Medulla oblongata (tissue), 1 donor: Measurements from ENCODE around the gene CAV1.
A peak's percentile ranks its signal among the peaks of the same experiment; 100 is the strongest.

Source experiments
- DNase-seq: peaks from one replicate; pipeline ENCODE4 v3.0.0-alpha.2; 2015; ENCODE audit errors: extremely low spot score

CAV1 gene

DNA sequence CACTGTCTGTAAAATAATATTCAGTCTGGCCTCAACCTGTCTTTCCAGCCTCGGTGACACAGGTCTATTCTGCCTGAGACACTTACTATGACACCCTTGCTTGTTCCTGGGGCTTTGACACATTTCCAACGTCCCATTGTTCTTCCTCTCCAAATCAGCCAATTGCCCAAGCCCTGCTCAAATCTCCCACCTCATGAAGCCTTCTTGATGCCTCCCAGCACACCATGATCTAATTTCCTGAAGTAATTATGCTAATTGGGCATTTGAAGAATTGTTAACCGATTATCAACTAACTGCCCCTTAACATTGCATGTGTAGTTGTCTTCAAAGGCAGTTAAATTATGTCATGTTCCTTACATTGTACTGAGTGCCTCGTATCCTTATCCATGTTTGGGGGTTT lies 33.1 kb downstream of the CAV1 start:
- no peak for DNase-seq

DNA sequence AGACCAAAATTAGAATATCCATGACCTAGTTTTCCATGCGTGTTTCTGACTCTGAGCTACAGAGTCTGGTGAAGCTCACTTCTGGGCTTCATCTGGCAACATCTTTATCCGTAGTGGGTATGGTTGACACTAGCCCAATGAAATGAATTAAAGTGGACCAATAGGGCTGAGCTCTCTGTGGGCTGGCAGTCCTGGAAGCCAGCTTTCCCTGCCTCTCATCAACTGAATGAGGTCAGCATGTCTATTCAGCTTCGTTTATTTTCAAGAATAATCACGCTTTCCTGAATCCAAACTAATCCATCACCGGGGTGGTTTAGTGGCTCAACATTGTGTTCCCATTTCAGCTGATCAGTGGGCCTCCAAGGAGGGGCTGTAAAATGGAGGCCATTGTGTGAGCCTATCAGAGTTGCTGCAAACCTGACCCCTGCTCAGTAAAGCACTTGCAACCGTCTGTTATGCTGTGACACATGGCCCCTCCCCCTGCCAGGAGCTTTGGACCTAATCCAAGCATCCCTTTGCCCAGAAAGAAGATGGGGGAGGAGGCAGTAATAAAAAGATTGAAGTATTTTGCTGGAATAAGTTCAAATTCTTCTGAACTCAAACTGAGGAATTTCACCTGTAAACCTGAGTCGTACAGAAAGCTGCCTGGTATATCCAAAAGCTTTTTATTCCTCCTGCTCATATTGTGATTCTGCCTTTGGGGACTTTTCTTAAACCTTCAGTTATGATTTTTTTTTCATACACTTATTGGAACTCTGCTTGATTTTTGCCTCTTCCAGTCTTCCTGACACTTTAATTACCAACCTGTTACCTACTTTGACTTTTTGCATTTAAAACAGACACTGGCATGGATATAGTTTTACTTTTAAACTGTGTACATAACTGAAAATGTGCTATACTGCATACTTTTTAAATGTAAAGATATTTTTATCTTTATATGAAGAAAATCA lies 35.5 kb downstream of the CAV1 start:
- no peak for DNase-seq

DNA sequence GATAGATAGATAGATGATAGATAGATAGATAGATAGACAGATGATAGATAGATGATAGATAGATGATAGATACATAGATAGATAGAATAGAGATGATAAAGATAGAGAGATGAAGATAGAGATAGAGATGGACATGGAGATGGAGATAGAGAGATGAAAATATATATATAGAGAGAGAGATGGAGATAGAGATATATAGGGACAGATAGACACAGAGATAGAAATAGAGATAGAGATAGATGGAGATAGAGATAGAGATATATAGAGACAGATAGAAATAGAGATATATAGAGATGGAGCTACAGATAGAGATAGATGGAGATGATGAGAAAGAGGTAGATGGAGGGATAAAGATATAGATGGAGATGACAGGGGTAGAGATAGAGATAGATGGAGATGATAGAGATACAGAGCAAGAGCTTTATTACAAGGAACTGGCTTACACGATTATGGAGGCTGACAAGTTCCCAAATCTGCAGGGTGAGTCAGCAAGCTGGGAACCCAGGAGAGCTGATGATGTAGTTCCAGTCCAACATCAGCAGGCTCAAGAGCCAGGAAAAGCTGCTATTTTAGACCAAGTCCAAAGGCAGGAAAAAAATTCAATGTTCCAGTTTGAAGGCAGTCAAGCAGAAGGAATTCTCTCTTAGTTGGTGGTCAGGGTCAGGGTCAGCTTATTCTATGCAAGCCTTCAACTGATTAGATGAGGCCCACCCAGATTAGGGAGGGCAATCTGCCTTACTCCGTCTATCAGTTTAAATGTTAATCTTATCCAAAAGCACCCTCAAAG lies 37.1 kb downstream of the CAV1 start:
- DNase-seq: no peak

DNA sequence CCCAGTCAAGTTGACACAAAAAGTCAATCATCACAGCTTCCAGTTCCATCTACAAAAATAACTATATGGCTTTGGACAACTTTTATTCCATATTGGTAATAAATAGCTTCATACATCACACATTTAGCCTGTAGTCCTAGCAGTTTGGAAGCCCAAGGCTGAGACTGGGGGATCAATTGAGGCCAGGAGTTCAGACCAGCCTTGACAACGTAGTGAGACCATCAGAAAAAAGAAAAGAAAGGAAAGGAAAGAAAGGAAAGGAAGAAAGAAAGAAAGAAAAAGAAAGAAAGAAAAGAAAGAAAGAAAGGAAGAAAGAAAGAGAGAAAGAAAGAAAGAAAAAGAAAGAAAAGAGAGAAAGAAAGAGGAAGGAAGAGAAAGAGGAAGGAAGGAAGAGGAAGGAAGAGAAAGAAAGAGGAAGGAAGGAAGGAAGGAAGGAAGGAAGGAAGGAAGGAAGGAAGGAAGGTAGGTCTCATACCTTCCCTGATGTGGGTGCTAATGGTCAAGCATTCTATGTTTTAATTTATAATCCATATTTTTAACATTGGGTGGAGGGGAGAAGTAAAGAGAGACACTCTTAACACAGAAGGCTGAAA lies 37.8 kb downstream of the CAV1 start:
- DNase-seq: no peak

DNA sequence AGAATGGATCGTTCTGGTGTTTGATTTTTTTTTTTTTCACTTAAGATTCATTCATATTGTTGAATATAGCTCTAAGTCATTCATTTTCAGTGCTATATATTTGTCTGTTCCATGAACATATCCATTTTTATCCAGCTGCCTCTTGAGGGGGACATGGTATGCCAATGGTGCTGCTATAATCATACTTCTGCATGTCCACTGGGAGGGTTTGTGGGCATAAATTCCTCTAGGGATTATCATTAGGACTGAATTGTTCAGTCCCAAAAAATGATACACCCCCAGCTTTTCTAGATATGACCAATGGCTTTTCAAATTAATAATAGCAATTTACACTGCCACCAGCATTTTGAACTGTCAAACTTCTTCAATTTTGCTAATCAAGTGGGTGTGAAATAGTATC lies 41.1 kb downstream of the CAV1 start:
- DNase-seq: no peak

DNA sequence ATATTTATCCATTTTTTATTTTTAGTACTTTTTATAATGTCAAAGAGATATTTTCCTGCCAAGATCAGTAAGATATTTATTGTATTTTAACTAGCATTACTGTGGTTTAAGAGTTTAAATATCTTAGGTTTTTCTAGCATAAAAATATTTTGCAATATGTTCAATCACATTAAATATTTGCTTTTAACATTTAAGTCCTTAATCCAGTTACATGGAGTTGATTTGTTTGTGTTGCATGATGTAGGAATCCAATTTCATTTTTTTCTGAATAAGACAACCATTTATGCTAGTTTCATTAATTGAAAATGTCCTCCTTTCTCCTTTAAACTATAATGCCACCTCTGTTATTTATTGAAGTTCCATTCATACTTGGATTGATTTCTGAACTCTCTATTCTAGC lies 41.8 kb downstream of the CAV1 start:
- DNase-seq: no peak

DNA sequence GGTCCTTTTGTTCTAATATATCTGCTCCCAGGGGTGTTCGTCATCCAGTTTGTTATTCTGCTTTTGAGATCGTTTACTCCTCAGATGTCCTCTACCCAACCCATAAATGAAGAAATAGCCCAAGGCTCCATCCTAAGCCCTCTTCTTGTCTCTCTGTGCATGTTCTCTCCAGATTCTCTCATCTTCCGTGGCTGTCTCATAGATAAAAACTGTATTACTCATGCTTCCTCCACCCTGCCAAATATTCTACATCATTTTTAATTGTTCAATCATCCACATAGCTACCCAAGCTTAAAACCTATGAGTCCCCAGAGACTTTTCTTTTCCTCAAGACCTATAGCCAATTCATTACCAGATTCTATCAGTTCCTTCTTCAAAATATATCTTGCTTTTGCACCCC lies 44.9 kb downstream of the CAV1 start:
- no peak for DNase-seq

DNA sequence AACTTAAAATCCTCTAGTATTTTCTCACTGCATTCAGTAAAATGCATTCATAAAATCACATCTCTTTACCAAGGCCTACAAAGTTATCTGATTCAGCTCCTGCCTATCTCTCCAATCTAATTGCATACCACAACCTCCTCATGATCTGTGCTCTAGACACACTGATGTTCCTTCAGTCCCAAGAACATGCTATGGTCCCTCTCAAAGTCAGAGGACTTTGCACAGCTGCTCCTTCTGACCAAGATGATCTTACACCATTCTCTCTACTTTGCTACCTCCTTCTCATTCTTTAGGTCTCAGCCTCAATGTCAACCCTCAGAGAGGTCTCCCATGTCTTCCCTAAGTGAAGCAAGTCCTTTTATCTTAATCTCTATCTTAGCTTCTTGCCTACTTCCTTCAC lies 45.5 kb downstream of the CAV1 start:
- no peak for DNase-seq

DNA sequence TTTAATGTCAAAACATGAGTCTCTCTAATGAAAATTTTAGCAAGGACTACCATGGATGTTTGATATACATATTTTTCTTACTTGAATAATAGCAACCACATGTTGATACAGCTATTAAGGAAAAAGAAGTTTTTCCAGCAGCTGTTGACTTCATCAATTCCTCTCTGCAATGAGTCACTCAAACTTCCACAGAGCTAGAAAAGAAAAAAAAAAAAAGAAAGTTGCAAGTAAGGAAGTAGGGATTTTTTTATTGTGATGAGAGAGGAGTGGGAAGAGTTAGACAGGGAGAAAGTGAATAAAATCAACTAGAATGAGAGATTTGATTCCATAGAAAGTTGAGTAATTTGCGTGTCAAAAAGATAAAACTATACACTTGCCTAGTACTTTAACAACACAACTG lies 46.2 kb downstream of the CAV1 start:
- DNase-seq: no peak

DNA sequence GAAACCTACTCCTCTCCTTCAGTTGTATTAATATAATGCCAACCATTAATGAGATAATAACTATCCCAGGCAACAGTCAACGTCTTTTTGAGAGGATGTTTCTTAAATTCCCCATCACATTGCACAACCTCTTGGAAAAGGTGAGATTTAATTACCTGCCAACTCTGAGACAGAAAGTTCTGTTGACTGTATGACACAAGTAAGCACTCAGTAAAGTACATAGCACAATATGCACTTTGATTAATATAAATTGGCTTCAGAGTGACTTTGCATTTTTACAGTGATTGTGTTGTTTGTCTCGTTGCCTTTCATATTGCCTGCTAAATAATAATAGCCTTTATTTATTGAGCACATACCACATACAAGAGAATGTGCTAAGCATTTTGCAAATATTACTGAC lies 46.7 kb downstream of the CAV1 start:
- DNase-seq: no peak

DNA sequence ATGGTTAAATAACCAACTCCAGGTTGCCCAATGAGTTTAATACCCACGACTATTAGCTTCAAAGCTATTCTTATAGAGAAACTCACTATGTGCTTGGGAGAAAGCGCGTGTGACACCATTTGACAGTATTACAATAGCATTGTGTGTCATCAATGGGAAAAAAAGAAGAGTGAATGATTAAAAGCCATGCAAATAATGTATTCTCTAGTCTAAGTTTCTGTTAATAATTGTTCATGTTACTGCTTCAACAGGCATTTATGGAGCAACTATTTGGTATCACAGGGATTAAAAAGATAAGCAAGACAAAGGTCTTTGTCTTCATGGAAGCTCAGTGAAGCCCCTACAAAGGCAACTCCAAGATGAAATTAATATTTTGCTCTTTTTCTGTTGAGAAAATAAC lies 47.2 kb downstream of the CAV1 start:
- DNase-seq: no peak

DNA sequence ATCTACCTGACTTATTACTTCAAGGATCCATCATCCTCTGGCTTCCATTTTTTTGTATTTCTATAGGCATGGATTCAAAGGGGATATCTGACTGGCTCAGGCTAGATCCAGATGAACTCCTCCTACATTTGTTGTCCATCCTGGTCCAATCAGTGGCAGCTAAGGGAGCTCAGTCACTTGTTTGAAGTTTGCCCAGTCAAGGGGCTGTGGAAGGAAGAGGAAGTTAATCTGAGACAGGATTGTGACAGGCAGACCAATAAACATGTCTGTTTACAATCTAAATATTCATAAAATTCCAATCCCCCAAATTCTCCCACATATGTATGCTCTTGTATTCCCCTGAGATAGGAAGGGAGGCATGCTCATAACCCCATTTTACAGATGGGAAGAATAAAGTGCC lies 48.7 kb downstream of the CAV1 start:
- DNase-seq: peak; percentile 18

DNA sequence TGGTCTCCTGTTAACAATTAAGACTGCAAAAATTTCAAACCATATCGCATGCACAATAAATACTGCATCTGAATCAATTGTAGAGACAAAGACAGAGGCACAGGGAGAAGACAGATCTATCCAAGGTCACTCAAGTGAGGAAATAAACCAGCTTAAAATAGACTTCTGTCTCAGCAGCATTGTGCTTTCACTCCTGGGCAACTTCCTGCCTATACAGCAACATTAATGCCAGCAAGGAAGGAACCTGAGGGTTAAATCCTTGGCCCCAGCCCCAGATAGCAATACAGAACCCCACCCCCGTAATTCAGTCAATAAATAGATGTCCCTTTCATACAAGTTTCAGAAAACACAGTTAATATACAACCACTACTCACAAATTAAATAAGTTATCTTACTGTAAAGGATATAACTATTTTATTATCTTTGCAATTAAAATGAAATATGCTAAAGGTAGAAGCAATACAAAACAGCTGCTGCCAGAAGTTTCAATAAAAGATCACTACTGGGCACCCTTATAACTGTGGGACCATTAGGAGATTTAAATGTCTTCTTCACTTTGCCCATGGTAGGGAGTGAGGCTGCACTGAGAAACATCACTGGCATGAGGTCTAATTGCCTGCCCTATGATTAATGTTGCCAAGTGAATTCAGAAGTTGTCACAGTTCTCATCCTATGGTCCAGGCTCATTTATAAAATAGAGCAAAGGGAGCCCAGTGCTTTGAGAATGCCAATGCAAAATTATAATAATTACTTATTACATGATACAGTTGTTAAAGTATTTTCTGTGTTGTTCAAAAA lies 49.4 kb downstream of the CAV1 start:
- peak; percentile 27 for DNase-seq

DNA sequence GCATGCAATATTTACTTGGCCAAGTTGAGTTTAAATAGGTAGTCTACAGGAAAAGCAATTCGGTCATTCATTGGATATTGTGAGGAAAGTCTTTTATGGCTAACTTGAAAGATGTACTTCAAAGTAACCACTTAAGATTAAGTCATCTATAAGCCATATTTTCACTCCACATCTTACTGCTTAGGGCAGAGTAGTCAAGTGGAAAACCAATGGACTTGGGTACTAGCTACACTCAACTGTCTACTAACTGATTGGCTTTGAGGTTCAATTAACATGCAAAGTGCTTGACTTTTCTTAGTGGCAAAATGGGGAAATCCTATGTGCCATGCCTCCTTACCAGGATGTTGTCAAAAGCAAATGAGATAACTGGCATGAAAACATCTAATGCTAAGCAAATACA lies 51.0 kb downstream of the CAV1 start:
- no peak for DNase-seq

DNA sequence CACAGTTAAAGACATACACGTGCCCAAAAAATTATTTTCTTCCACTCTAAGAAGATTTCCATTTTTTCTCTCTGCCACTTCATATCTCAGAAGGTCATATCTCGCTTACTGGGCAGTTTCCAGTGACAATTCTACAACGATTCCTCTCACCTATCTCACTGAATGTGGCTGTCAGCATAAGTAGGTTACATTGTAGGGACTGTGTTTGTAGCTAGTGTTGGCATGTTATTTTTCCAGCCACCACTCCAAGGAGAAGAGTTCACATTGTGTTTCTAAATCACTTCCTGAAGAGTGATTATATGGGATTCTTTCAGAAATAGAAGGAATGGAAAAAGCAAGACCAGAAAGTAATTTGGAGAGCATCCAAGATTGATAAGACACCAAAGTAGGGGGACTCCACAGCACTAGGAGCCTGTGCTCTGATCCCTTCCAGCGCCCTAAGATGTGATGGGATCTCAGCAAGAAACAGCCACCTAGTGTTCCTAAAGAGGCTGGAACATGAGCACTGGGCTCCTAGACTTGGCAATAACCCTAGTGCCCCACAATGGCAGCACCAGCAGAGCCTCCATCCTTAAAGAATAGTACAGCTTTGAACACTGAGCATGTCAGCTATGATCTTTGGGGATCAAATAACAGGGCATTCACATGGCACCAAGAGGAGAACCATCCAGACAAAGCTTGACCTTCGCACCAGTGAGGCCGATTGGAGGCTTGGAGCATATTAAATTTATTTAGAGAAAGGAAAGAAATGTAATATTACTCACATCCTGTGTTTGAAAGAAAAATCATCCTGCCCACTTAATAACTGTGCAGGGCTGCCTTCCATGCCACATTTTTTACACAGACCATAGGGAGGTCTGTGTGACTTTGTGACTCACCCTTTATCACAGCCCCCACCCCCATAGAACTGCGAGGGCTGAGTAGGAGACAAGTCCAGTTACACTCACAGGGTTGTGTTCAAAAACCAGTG lies 51.8 kb downstream of the CAV1 start:
- no peak for DNase-seq

DNA sequence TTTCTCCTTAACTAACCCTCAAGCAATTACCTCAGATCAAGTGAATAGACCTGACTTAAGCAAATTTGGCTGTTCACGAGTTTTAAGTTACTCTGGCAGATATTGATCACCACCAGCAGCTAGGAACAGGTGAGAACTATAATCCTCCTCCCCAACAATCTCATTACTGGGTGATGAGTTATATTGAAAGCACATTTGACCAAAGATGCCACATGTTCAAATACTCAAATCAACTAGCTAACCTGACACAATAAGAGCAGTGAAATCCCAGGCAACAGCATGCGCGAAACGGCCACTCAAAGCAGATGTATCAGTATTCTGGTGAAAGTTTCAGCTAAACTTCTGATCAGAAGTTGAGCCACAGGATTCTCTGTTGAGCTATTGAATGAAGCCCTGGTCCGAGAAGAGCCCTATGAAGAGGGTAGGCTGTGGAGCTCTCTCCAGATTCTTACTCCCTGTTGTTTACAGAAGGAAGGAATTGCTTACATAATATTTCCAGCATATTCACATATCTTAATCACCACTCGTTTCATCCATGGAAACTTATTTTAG lies 52.6 kb downstream of the CAV1 start:
- DNase-seq: no peak

DNA sequence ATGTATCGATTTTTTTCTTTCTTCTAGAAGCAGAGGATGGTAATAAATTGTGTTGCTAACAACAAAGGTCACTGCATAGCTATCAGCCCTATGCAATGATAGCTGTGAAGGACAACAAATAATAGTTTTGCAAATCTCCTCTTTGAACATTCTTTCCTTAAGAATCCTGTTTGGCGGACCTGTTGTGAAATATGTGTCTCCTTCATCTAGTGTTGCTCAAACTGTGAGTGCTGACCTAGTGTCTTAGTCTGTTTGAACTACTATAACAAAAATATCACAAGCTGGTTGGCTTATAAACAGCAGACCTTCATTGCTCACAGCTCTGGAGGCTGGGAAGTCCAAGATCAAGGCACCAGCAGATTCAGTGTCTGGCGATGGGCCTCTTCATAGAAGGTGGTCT lies 53.7 kb downstream of the CAV1 start:
- DNase-seq: no peak

DNA sequence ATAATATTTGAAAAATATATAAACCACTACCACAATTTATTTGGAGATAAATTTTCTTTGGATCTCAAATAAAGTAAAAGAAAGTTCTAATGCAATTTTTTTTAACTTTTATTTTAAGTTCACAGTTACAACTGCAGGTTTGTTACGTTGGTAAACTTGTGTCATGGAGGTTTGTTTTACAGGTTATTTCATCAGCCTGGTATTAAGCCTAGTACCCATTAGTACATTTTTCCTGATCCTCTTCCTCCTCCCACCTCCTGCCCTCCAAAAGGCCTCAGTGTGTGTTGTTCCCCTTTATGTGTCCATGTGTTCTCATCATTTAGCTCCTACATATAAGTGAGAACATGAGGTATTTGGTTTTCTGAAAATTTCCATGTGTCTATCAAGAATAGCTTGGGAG lies 54.5 kb downstream of the CAV1 start:
- no peak for DNase-seq

DNA sequence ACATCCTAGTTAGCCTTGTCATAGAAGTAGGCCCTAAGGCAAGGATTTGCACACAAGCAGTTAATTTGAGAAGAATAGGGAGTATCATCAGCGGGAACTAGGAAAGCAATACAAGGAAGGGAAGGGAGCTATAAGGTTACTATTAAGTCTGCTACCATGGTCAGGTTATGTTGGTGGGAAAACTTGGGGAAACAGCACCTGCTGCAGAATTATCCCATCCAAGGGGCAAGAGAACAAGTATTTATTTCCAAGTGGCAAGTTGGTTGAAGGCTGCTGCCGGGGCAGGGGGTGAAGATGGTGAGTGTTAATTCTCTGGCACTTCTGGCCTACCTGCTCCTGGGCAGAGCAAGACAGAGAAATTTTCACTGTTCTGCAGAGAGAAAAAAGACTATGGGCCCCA lies 55.0 kb downstream of the CAV1 start:
- no peak for DNase-seq

DNA sequence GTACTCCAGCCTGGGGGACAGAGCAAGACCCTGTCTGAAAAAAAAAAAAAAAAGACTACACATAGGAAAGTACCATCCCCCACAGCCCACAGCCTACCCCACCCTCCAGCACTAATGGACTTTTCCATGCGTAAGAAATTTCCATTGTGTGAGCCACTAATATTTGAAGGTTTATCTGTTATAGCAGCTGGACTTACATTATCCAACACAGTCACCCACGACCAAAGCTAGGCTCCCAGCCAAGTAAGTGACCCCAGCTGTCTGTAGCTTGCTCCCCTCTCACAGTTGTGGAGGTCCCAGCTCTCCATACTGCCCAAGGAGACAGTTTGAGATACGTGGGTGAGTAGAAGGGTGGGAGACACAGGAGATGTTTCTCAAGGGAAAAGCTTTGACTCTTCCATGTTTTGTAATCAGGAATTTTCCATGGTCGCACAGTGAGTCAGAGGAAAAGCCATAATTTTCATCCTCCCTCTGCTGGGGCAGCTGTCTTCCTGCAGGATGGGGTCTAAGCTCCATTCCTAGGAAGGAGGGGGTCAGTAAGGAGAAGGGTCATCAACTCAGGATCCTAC lies 57.4 kb downstream of the CAV1 start:
- no peak for DNase-seq
